GM19025 (cell line): Measurements from ENCODE around the gene HHAT.
"Not testable (repeated sequence)": the region's sequence is repeated elsewhere in the genome, so short reads cannot be mapped to it uniquely, and the experiment has no call there.

ENCODE experiments used
- ATAC-seq: cut with Tn5 transposase; IDR thresholded peaks from one replicate; pipeline ENCODE4 v1.9.1; 2021; ENCODE audit warnings: mild to moderate bottlenecking, low read depth, moderate library complexity; ENCODE audit not compliant: unreplicated experiment

The HHAT gene

DNA sequence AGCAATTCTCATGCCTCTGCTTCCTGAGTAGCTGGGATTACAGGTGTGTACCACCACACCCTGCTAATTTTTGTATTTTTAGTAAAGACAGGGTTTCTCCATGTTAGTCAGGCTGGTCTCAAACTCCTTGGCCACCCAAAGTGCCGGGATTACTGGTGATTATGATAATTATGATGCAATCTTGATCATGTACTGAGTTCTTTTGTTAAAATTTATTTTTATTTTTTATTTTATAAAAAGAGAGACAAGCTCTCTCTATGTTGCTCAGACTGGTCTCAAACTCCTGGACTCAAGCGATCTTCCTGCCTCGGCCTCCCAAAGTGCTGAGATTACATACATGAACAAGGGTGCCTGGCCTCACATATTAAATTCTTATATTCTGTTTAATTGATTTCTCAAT lies 25.6 kb downstream of the HHAT start:
- ATAC-seq, result not testable (repeated sequence)

DNA sequence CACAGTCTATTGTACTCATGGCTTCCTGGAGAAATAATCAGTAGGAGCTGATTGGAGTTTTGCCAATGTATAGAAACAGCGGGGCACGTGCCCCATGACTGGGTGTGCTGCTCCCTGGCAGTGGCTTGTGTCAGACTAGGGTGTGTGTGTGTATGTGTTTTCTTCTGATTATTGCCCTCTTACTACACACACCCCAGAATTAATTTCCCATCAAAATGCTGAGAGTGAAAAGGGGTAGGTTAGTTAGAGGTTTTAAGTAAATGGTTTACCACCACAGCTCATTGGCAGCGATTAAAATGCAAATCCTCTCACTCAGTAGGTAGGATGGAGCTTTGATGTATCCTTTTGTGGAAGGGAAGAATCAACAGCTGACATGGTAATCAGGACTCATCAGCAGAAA lies 29.9 kb downstream of the HHAT start:
- ATAC-seq, result no peak

GRCh38 chr1:210359255-210359654 lies 30.6 kb downstream of the HHAT start:
- ATAC-seq, result no peak

- no peak for ATAC-seq
These were observed 32.3 kb downstream of the HHAT start for GRCh38 chr1:210360852-210361477.

- ATAC-seq, result no peak
These were observed 33.0 kb downstream of the HHAT start for GRCh38 chr1:210361665-210362064.

- no peak for ATAC-seq
These were observed 33.8 kb downstream of the HHAT start for GRCh38 chr1:210362526-210362925.

GRCh38 chr1:210363119-210363518 lies 34.4 kb downstream of the HHAT start:
- no peak for ATAC-seq

- ATAC-seq, result no peak
These were observed 35.8 kb downstream of the HHAT start for GRCh38 chr1:210364479-210364878.

DNA sequence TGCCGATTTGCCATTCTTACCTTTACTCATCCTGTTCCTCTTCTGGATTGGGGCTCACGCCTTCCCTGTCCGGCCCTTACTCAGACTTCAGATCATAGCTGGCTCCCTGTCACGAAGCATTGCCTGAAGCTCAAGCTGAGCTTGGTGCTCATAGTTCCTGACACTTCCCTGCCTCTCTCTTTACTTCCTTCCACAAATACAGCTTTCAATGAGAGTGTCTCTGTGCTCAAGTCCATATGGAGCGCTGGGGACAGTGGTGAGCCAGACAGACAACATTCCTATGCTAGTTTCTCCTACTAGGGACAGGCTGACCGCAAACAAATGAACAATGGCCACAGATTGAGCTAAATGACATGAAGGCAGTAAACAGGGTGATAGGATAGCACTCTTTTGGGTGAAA lies 38.1 kb downstream of the HHAT start:
- ATAC-seq, result no peak

- no peak for ATAC-seq
These were observed 38.9 kb downstream of the HHAT start for GRCh38 chr1:210367566-210367965.

GRCh38 chr1:210369425-210369824 lies 40.7 kb downstream of the HHAT start:
- no peak for ATAC-seq

DNA sequence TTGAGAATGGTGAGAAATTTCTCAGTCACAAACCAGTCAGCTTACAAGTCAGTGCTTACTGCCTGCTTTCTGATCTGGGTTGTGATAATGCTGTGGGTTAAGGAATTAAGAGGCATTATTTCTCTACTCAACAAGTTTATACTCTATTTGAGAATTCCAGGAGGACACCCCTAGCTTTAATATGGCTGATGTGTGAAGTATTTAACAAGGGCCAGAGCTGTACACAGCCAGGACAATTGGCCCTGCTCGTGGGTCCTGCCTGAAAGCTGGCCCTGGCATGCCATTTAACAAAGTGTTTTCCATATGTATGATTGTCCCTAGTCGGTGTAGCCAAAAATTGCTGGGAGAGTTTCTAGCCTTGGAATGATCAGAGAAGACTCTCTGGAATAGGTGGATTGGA lies 43.2 kb downstream of the HHAT start:
- ATAC-seq, result no peak

DNA sequence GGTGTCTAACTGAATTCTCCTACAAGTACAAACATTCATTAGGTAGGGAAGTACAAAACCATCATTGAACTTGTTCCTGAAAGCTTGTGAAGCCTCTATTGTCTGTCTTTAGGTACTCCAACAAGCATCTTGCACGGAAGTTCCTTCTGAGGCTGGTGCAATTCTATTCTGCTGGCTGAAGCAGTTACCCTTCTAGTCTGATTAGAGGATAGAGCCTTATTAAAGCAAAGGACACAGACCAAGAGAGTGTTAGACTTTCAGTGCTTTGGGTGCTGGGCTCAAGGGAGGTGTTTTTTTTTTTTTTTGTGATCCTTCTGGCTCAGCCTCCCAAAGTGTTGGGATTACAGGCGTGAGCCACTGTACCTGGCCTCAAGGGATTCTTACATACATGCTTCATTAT lies 43.8 kb downstream of the HHAT start:
- no peak for ATAC-seq

DNA sequence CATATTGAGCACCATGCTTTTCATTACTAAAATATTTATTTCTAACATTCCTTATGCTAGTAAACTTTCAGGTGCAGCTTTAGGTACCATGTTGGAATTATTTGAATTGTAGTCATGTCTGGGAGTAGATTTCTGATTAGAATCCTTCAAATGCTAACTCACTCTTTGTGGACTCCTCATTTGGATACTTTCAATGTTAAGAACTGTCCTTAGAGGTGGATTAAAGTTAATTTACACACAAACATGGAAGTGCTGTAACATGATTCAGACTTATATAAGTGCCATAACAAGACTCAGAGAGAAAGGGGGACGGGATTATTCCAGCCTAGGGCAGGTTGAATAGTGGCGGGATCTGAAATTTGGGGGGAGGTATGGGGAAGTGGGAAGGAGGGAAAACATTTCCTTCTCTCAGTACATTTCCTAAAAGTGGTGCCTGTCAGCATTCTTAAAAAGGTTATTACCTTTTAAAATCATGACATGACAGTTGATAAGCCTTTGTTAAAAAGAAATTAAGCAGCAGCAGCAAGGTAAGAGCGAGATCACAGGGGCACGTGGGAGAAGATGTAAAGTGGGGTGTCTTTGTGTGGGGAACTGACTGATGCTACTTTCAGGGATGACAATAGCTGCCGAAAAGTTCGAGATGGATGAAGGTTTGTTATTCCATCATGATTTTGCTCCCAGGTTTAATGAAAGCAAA lies 44.4 kb downstream of the HHAT start:
- ATAC-seq, result no peak

GRCh38 chr1:210373628-210373877 lies 44.9 kb downstream of the HHAT start:
- ATAC-seq, result peak; percentile 23

GRCh38 chr1:210373878-210374599 lies 45.3 kb downstream of the HHAT start:
- ATAC-seq, result peak; percentile 56

DNA sequence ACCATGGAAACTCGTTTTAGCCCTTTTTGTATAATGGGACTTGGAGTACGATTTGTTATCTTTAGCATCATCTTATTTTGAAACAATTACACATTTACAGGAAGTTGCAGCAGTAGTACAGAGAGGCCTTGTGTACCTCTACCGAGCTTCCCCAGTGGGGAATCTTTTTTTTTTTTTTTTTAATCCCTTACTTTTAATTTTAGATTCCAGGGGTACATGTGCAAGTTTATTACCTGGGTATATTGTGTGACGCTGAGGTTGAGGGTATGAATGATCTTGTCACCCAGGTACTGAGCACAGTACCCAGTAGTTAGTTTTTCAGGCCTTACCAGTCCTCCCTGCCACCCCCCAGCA lies 45.9 kb downstream of the HHAT start:
- no peak for ATAC-seq

- ATAC-seq, result no peak
These were observed 48.2 kb downstream of the HHAT start for GRCh38 chr1:210376836-210377372.

DNA sequence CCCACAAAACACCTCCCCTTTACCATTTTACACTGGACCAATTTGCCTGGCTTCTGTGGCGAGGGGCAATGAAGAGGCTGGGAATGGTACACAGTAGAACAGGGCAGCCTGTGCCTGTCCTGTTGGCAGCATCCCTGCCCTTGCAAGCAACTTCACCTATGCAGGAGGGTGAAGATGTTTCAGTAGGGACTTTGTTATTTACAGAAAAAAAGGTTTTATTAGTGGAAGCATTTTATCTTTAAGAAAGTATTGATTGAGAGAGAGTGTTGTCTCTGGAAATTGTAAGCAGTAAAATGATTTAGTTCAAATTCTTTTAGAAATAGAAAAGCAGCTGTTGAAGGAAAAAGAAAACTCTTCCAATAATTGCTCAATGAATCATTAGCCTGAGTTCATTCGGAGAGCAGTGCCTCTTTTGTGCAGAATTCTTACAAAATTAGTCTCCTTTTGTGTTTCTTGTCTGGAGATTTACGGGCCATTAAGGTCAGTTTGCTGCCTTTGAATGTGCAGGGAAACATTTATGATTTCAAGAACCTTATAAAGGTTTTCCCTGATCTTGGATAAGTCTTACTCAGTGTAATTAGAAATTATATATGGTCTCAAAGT lies 49.1 kb downstream of the HHAT start:
- ATAC-seq, result no peak

GRCh38 chr1:210378736-210379135 lies 50.0 kb downstream of the HHAT start:
- no peak for ATAC-seq

GRCh38 chr1:210381934-210382333 lies 53.2 kb downstream of the HHAT start:
- no peak for ATAC-seq
